H54 (cell line): ENCODE data around the gene HIVEP3.
A peak's percentile ranks its signal among the peaks of the same experiment; 100 is the strongest.

Source experiments
- DNase-seq: peaks from one replicate; pipeline ENCODE4 v3.0.0; 2011; ENCODE audit warnings: low spot score, mixed read lengths; ENCODE audit not compliant: insufficient read length
- FAIRE-seq: peaks from 3 replicates; lab custom pipeline; 2011; peaks lifted over from hg19 to GRCh38; lab: Jason Lieb, UNC
- POLR2A ChIP-seq: IDR thresholded peaks from 2 replicates; pipeline ENCODE4 v1.6.1; 2011; ENCODE audit warnings: low read depth, mild to moderate bottlenecking, low read length

HIVEP3 gene

GRCh38 chr1:41497461-41498030, 421.2 kb downstream of the HIVEP3 start:
- DNase-seq (no peak), FAIRE-seq (no peak)
- TF ChIP-seq POLR2A, result no peak

DNA sequence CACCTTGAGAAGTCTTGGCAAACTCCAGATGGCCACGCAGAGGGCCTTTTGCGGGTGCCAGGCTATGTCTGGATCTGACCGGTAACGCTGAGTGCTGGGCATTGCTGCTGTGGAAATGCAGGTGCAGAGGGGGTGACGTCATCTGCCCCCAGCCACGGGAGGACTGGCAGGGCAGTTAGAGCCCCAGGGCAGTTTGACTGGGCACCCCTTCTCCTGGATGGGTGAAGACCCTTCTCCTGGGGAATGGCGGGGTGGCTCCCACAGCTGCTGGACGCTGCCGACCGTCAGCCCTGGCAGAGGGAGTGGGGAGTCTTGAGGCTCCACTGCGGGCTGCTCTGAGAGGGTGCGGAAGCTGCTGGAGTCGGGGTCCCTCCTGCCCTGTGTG, 421.7 kb downstream of the HIVEP3 start:
- no peak for DNase-seq
- TF ChIP-seq POLR2A, result no peak
- no peak for FAIRE-seq

- peak; percentile 82 for DNase-seq
These were observed 422.4 kb downstream of the HIVEP3 start for GRCh38 chr1:41496080-41497055.

GRCh38 chr1:41495210-41495948, 423.3 kb downstream of the HIVEP3 start:
- FAIRE-seq (no peak), DNase-seq (no peak)
- TF ChIP-seq POLR2A, result no peak

More at GRCh38 chr1:41496080-41497055, 422.4 kb downstream of the HIVEP3 start:
- no peak for FAIRE-seq
- peak; percentile 30; the same call in 1 of the 2 replicates for TF ChIP-seq POLR2A

GRCh38 chr1:41494351-41495209, 424.1 kb downstream of the HIVEP3 start:
- FAIRE-seq (no peak), DNase-seq (no peak)
- TF ChIP-seq POLR2A, result no peak

DNA sequence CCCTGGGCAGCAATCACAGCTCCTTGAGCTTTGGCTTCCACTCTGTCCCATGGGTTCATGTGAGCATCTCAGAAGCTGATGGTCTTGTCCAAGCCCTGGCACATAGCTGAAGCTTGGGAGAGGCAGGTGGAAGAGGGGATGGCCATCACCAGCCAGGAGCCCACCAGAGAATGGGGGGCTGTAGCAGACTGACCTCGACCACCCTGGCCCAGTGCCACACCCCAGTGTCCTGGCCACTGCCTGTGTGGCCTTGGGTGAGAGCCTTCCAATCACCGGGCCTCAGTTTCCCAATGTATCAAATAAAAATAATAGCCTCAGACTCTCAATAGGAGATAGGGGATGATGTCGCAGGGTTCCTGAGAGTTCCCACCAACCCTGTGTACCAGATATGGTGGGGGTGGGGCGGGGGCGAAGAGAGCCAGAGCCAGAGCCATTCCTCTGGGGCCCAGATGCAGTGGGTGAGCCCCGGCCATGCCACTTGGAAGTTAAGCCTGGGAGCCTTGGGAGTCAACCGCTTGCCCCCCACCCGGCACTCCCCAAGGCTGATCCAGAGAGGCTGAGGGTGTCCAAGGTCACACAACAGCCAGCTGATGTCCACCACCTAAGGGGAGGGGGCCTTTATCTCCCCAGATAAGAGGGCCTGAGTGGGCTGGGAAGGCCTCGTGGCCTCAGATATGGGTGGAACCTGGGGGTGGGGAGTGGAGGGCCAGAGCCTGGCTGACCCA, 424.9 kb downstream of the HIVEP3 start:
- DNase-seq, result no peak
- TF ChIP-seq POLR2A, result no peak
- no peak for FAIRE-seq

- peak; percentile 98 for DNase-seq
- peak; percentile 84 for FAIRE-seq
- TF ChIP-seq POLR2A, result no peak
These were observed 425.6 kb downstream of the HIVEP3 start for GRCh38 chr1:41493117-41493536.

GRCh38 chr1:41492341-41492848, 426.3 kb downstream of the HIVEP3 start:
- FAIRE-seq (no peak), DNase-seq (no peak)
- no peak for TF ChIP-seq POLR2A

- DNase-seq, result no peak
- no peak for TF ChIP-seq POLR2A
- FAIRE-seq, result no peak
These were observed 427.8 kb downstream of the HIVEP3 start for GRCh38 chr1:41490911-41491310.

- no peak for TF ChIP-seq POLR2A
- FAIRE-seq, result no peak
These were observed 429.2 kb downstream of the HIVEP3 start for GRCh38 chr1:41489561-41489960.

DNA sequence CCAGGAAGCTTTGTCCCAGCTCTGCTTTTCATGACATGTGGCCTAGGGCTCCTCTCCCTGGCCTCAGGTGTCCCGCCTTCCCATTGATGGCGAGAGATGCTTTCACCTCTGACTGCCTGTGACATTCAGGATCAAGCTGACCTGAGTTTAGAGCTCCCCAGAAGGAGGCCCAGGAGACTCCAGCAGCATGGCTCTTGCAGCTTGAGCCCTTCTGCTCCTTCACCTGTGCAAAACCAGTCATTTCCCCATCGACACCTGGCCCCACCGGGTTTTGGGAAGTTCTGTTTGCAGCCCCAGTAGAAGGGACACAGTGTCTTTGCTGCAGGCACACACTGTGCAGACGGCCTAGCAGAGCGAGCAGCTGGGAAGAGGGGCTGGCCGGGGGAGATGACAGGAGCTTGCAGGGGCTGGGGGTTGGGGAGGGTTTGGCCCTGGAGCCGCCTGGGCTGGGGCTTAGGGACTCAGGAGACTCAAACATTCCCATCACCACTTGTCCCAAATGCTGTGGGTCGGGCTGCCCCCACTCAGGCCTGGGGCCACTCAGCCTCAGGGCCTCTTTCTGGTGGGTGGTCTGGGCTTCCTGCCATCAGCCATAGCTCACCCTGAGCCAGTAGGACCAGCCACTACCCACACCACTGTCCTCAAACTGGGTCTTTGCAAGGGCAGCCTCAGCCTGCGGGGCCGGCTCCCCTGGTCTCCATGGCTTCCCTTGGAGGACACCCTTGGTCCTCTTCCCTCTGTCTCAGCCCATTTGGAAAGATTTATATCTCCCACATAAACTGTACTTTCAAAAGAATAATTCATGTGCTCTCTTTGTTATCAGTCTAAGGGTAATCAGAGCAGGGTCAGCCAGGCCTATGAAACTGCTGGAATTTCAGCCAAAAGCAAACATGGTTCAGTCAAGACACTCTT, 430.4 kb downstream of the HIVEP3 start:
- TF ChIP-seq POLR2A, result no peak
- FAIRE-seq (no peak), DNase-seq (no peak)

More at GRCh38 chr1:41489561-41489960, 429.2 kb downstream of the HIVEP3 start:
- no peak for DNase-seq
